ENCODE data around the gene G6PC1.

DNA sequence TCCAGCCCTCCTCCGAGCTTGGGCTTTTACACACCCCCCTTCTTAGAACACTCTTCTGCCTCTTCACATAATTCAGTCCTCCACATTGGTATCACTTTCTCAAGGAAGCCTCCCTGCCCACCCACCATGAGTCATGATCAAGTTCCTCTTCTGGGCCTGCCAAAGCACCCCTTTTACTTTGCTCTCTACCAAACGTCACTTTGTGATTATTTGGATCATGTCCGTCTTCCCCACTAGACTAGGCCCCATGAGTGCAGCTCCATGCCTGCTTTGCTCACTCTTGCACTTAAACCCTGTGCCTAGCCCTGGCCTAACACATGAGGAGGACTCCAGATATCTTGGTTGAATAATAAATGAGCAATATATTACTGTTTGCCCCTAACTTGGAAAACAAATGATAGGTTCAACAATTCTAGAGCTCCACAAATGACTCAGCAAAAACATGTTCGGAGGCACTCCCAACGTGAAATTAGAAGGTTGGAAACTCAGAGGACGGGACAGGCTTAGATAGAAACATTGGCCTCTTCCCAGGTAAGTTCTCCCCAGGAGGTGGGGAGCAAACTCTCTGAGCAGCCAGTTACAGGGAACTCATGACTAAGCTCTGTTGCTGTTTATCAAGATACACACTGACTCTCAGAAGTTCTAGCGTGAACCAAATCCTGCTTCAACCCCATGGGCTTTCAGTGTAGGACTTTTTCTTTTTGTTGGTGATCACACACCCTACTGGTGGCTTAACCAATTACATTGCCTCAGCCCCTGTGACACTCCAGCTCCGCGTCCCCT is 28.3 kb downstream of the G6PC1 start:
- TF ChIP-seq, protein P1, sequence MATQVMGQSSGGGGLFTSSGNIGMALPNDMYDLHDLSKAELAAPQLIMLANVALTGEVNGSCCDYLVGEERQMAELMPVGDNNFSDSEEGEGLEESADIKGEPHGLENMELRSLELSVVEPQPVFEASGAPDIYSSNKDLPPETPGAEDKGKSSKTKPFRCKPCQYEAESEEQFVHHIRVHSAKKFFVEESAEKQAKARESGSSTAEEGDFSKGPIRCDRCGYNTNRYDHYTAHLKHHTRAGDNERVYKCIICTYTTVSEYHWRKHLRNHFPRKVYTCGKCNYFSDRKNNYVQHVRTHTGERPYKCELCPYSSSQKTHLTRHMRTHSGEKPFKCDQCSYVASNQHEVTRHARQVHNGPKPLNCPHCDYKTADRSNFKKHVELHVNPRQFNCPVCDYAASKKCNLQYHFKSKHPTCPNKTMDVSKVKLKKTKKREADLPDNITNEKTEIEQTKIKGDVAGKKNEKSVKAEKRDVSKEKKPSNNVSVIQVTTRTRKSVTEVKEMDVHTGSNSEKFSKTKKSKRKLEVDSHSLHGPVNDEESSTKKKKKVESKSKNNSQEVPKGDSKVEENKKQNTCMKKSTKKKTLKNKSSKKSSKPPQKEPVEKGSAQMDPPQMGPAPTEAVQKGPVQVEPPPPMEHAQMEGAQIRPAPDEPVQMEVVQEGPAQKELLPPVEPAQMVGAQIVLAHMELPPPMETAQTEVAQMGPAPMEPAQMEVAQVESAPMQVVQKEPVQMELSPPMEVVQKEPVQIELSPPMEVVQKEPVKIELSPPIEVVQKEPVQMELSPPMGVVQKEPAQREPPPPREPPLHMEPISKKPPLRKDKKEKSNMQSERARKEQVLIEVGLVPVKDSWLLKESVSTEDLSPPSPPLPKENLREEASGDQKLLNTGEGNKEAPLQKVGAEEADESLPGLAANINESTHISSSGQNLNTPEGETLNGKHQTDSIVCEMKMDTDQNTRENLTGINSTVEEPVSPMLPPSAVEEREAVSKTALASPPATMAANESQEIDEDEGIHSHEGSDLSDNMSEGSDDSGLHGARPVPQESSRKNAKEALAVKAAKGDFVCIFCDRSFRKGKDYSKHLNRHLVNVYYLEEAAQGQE (IDR thresholded peaks at IDR 0.05; ENCODE audit: low read depth), result no peak
- TF ChIP-seq ZBTB7A (IDR thresholded peaks at IDR 0.05; ENCODE audit: low read depth) (no peak), NFIC (IDR thresholded peaks at IDR 0.05) (no peak), EP300 (IDR thresholded peaks at IDR 0.05; ENCODE audit: borderline replicate concordance) (no peak), TCF12 (IDR thresholded peaks at IDR 0.05; ENCODE audit: low read depth) (no peak), FOXM1 (IDR thresholded peaks at IDR 0.05; ENCODE audit: borderline replicate concordance, low read depth) (no peak), TAF1 (IDR thresholded peaks at IDR 0.05; ENCODE audit: low read depth) (no peak), YY1 (IDR thresholded peaks at IDR 0.05; ENCODE audit: low read depth) (no peak), CEBPB (IDR thresholded peaks at IDR 0.05) (no peak), TEAD4 (IDR thresholded peaks at IDR 0.05) (no peak), EGR1 (IDR thresholded peaks at IDR 0.05) (no peak), RAD21 (IDR thresholded peaks at IDR 0.05; ENCODE audit: low read depth) (peak; percentile 63)
- TF ChIP-seq, protein P2, sequence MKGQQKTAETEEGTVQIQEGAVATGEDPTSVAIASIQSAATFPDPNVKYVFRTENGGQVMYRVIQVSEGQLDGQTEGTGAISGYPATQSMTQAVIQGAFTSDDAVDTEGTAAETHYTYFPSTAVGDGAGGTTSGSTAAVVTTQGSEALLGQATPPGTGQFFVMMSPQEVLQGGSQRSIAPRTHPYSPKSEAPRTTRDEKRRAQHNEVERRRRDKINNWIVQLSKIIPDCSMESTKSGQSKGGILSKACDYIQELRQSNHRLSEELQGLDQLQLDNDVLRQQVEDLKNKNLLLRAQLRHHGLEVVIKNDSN (IDR thresholded peaks at IDR 0.05), result no peak

Measured in Ishikawa (cell line).